HepG2 (cell line): ENCODE data around the gene DEPDC1B. TPM values are rescaled to one million over a fixed set of nuclear protein-coding genes. Genes with fewer than 3 reads are reported as not detected.

Source experiments
- ADNP ChIP-seq: sonication (generic); formaldehyde crosslinking; IDR thresholded peaks from 2 replicates; pipeline ENCODE4 v1.4.0; 2020; ENCODE audit warnings: missing genetic modification reagents
- HHEX ChIP-seq: IDR thresholded peaks from 2 replicates; pipeline ENCODE4 v1.6.1; 2016; ENCODE audit warnings: control low read depth
- HOMEZ ChIP-seq: IDR thresholded peaks from 2 replicates; pipeline ENCODE4 v1.6.1; 2016; ENCODE audit warnings: low read depth
- SIX1 ChIP-seq: sonication (generic); formaldehyde crosslinking; IDR thresholded peaks from 2 replicates; pipeline ENCODE4 v1.4.0; 2020; ENCODE audit warnings: missing genetic modification reagents, borderline replicate concordance
- SP2 ChIP-seq: sonication (generic); formaldehyde crosslinking; IDR thresholded peaks from 2 replicates; pipeline ENCODE4 v1.5.1; 2020; ENCODE audit warnings: mild to moderate bottlenecking, missing genetic modification reagents
- ZBTB44 ChIP-seq: sonication (generic); formaldehyde crosslinking; IDR thresholded peaks from 2 replicates; pipeline ENCODE4 v1.4.0; 2020; ENCODE audit warnings: missing genetic modification reagents
- ZFP62 ChIP-seq: sonication (generic); formaldehyde crosslinking; IDR thresholded peaks from 2 replicates; pipeline ENCODE4 v1.4.0; 2020; ENCODE audit warnings: missing genetic modification reagents
- polyA plus RNA-seq, 8 experiments: library from polyadenylated mRNA; depleted of rRNA in 3 of 8; stranded (reverse) in 7 of 8; unstranded in 1 of 8; fragments of >200 nt; fragmentation: Illumina TruSeq in 4 of 8; extraction: Trizol in 4 of 8; gene quantifications; 2 replicates each; pipeline versions ENCODE4 v1.2.1 to v1.2.3, GENCODE V29; 2011 to 2016; ENCODE audit warnings: low read depth in 4 of 8, missing spikeins in 1 of 8, mixed read lengths in 1 of 8; ENCODE audit not compliant: insufficient read depth in 1 of 8
- total RNA-seq, 5 experiments: library from RNA; depleted of rRNA; stranded (reverse); fragments of >200 nt; fragmentation: Illumina TruSeq; extraction: Trizol; gene quantifications; 2 replicates each; pipeline ENCODE4 v1.2.3, GENCODE V29; 2016; ENCODE audit warnings: low read depth in 1 of 5
- TF ChIP-seq, protein P1 (sequence below): sonication (generic); formaldehyde crosslinking; IDR thresholded peaks from 2 replicates; pipeline ENCODE4 v1.4.0; 2020; ENCODE audit warnings: missing genetic modification reagents
- TF ChIP-seq, protein P2 (sequence below): sonication (generic); formaldehyde crosslinking; IDR thresholded peaks from 2 replicates; pipeline ENCODE4 v1.4.0; 2020; ENCODE audit warnings: missing genetic modification reagents

DEPDC1B gene
- total and polyA plus RNA-seq, 2 of the 13 experiments (the other 11 are each of a cell fraction or from before 2014, with no cell fraction given) = 29.5 to 51.3 TPM

DNA sequence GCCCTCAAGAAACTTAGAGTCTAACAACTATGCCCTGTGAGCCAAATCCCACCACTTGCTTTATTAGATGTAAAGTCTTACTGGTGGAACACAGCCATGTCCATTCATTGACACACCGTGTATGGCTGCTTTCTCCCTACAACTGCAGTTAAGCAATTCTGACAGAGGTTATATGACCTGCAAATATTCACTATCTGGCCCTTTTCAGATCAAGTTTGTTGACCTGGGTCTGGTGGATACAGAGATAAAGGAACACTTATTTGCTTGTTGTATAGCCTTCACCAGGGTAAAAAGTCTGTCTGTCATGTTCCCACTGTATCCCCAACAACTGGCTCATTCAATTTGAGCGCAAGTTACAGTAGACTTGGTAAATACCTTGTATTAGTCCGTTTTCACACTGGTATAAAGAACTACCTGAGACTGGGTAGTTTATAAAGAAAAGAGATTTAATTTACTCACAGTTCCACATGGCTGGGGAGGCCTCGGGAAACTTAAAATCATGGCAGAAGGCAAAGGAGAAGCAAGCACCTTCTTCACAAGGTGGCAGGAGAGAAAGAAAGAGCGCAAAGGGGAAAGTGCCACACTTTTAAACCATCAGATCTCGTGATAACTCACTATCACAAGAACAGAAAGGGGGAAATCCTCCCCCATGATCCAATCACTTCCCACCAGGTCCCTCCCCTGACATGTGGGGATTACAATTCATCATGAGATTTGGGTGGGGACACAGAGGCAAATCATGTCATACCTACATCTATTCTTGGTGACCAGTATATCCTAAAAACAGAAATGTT, 27.9 kb downstream of the DEPDC1B start (continued):
- TF ChIP-seq, protein P1, sequence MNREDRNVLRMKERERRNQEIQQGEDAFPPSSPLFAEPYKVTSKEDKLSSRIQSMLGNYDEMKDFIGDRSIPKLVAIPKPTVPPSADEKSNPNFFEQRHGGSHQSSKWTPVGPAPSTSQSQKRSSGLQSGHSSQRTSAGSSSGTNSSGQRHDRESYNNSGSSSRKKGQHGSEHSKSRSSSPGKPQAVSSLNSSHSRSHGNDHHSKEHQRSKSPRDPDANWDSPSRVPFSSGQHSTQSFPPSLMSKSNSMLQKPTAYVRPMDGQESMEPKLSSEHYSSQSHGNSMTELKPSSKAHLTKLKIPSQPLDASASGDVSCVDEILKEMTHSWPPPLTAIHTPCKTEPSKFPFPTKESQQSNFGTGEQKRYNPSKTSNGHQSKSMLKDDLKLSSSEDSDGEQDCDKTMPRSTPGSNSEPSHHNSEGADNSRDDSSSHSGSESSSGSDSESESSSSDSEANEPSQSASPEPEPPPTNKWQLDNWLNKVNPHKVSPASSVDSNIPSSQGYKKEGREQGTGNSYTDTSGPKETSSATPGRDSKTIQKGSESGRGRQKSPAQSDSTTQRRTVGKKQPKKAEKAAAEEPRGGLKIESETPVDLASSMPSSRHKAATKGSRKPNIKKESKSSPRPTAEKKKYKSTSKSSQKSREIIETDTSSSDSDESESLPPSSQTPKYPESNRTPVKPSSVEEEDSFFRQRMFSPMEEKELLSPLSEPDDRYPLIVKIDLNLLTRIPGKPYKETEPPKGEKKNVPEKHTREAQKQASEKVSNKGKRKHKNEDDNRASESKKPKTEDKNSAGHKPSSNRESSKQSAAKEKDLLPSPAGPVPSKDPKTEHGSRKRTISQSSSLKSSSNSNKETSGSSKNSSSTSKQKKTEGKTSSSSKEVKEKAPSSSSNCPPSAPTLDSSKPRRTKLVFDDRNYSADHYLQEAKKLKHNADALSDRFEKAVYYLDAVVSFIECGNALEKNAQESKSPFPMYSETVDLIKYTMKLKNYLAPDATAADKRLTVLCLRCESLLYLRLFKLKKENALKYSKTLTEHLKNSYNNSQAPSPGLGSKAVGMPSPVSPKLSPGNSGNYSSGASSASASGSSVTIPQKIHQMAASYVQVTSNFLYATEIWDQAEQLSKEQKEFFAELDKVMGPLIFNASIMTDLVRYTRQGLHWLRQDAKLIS (CRISPR knock-in tag) = peak; percentile 33; the same call in 1 of the 2 replicates
- no peak for TF ChIP-seq ZBTB44 (CRISPR knock-in tag)
- TF ChIP-seq HOMEZ (CRISPR knock-in tag) = peak; percentile 88
- peak; percentile 92 for TF ChIP-seq SIX1 (CRISPR knock-in tag)
- no peak for TF ChIP-seq SP2 (CRISPR knock-in tag)
- TF ChIP-seq HHEX (CRISPR knock-in tag) = peak; percentile 66; the same call in 1 of the 2 replicates
- TF ChIP-seq ADNP (CRISPR knock-in tag) = no peak
- TF ChIP-seq, protein P2, sequence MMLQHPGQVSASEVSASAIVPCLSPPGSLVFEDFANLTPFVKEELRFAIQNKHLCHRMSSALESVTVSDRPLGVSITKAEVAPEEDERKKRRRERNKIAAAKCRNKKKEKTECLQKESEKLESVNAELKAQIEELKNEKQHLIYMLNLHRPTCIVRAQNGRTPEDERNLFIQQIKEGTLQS (CRISPR knock-in tag) = no peak
- no peak for TF ChIP-seq ZFP62 (CRISPR knock-in tag)
